HG03460 (cell line): ENCODE measurements around the gene TINAG.
A peak's percentile ranks its signal among the peaks of the same experiment; 100 is the strongest.

Source experiments
- ATAC-seq: cut with Tn5 transposase; IDR thresholded peaks from one replicate; pipeline ENCODE4 v1.9.1; 2021; ENCODE audit not compliant: unreplicated experiment

Gene TINAG

GRCh38 chr6:54308289-54308985 is at the start of gene TINAG:
Gene TINAG, plus strand, starts transcription at chr6:54308441. Its CDS starts 110 bp downstream, at chr6:54308551.
- no peak for ATAC-seq

GRCh38 chr6:54260025-54260424 is 48.2 kb upstream of the TINAG start:
- ATAC-seq = no peak

GRCh38 chr6:54262499-54262898 is 45.7 kb upstream of the TINAG start:
- no peak for ATAC-seq

GRCh38 chr6:54262971-54263370 is 45.3 kb upstream of the TINAG start:
- no peak for ATAC-seq

GRCh38 chr6:54264581-54265272 is 43.5 kb upstream of the TINAG start:
- no peak for ATAC-seq

- no peak for ATAC-seq
These were observed 41.8 kb upstream of the TINAG start for GRCh38 chr6:54266400-54266923.

- ATAC-seq = no peak
These were observed 40.4 kb upstream of the TINAG start for GRCh38 chr6:54267798-54268197.

GRCh38 chr6:54273214-54273820 is 34.9 kb upstream of the TINAG start:
- no peak for ATAC-seq

GRCh38 chr6:54274383-54274782 is 33.9 kb upstream of the TINAG start:
- no peak for ATAC-seq

- no peak for ATAC-seq
These were observed 26.1 kb upstream of the TINAG start for GRCh38 chr6:54282186-54282585.

- no peak for ATAC-seq
These were observed 23.9 kb upstream of the TINAG start for GRCh38 chr6:54284161-54284860.

- ATAC-seq = no peak
These were observed 22.6 kb upstream of the TINAG start for GRCh38 chr6:54285595-54285994.

GRCh38 chr6:54286141-54286540 is 22.1 kb upstream of the TINAG start:
- no peak for ATAC-seq

- ATAC-seq = no peak
These were observed 19.8 kb upstream of the TINAG start for GRCh38 chr6:54288474-54288873.

- no peak for ATAC-seq
These were observed 18.8 kb upstream of the TINAG start for GRCh38 chr6:54289426-54289825.

- ATAC-seq = peak; percentile 77
These were observed 17.1 kb upstream of the TINAG start for GRCh38 chr6:54291146-54291545.

GRCh38 chr6:54291738-54292137 is 16.5 kb upstream of the TINAG start:
- ATAC-seq = peak; percentile 92

GRCh38 chr6:54294965-54295532 is 13.2 kb upstream of the TINAG start:
- ATAC-seq = no peak

- ATAC-seq = no peak
These were observed 8.5 kb upstream of the TINAG start for GRCh38 chr6:54299542-54300269.

- ATAC-seq = no peak
These were observed 6.5 kb upstream of the TINAG start for GRCh38 chr6:54301770-54302169.
